K562 (cell line): ENCODE data around the gene DEPDC1B. TPM values are rescaled to one million over a fixed set of nuclear protein-coding genes. Genes with fewer than 3 reads are reported as not detected.

Source experiments
- E2F3 ChIP-seq: fragments of 250-450 bp; sonication (Bioruptor Pico); IDR thresholded peaks from 2 replicates; pipeline ENCODE4 v1.4.0; 2020; ENCODE audit warnings: mild to moderate bottlenecking
- GABPB1 ChIP-seq: sonication (generic); formaldehyde crosslinking; IDR thresholded peaks from 2 replicates; pipeline ENCODE4 v1.8.0; 2022; ENCODE audit warnings: mild to moderate bottlenecking, missing genetic modification reagents
- HDAC3 ChIP-seq: fragments of 450-650 bp; IDR thresholded peaks from 2 replicates; pipeline ENCODE4 v1.6.1; 2018; ENCODE audit warnings: borderline replicate concordance, mild to moderate bottlenecking, moderate library complexity; ENCODE audit not compliant: partially characterized antibody
- NELFE ChIP-seq: IDR thresholded peaks from 2 replicates; pipeline ENCODE4 v1.6.1; 2011; ENCODE audit warnings: mild to moderate bottlenecking; ENCODE audit not compliant: insufficient read depth, insufficient read length
- NR4A1 ChIP-seq, 2 experiments: fragments of 250-450 bp in 1 of 2; fragments of 450-650 bp in 1 of 2; sonication (Bioruptor Pico) in 1 of 2; IDR thresholded peaks; 2 replicates each; pipeline versions ENCODE4 v1.4.0 to v1.6.1; 2016 to 2020; ENCODE audit warnings: mild to moderate bottlenecking in 2 of 2, missing compliant biosample characterization in 1 of 2, missing genetic modification characterization in 1 of 2, moderate library complexity in 1 of 2
- NRF1 ChIP-seq, 2 experiments: fragments of 450-650 bp; IDR thresholded peaks in 1 of 2; conservative IDR thresholded peaks in 1 of 2; 2 replicates each; pipeline ENCODE4 v1.6.1; 2014; ENCODE audit warnings: mild to moderate bottlenecking in 2 of 2
- ZNF408 ChIP-seq: fragments of 250-450 bp; sonication (Bioruptor Pico); IDR thresholded peaks from 2 replicates; pipeline ENCODE4 v1.4.0; 2020; ENCODE audit warnings: low read depth, mild to moderate bottlenecking, moderate library complexity
- polyA plus RNA-seq, 8 experiments: library from polyadenylated mRNA; depleted of rRNA in 4 of 8; stranded (reverse) in 5 of 8; unstranded in 3 of 8; fragments of >200 nt; fragmentation: Nextera tagmentation in 2 of 8; fragmentation: Illumina TruSeq in 1 of 8; extraction: Ambion mirVana in 2 of 8; extraction: Trizol in 1 of 8; gene quantifications; 2 replicates each; pipeline versions ENCODE4 v1.2.1 to v1.2.3, GENCODE V29; 2011 to 2014; ENCODE audit warnings: inconsistent platforms in 1 of 8, missing spikeins in 1 of 8
- total RNA-seq, 7 experiments: library from RNA; depleted of rRNA in 6 of 7; stranded (reverse); fragments of >200 nt in 6 of 7; fragmentation: Illumina TruSeq in 2 of 7; extraction: Trizol in 2 of 7; gene quantifications; 2 replicates each; pipeline versions ENCODE4 v1.2.1 to v1.2.3, GENCODE V29; 2011 to 2021; ENCODE audit warnings: low replicate concordance in 1 of 7
- TF ChIP-seq, protein P1 (sequence below): fragments of 250-450 bp; sonication (Bioruptor Pico); IDR thresholded peaks from 2 replicates; pipeline ENCODE4 v1.4.0; 2020
- TF ChIP-seq, protein P2 (sequence below): sonication (generic); formaldehyde crosslinking; IDR thresholded peaks from 2 replicates; pipeline ENCODE4 v1.8.0; 2023; ENCODE audit warnings: mild to moderate bottlenecking, missing genetic modification reagents
- TF ChIP-seq, protein P3 (sequence below): fragments of 250-450 bp; sonication (Bioruptor Pico); IDR thresholded peaks from 2 replicates; pipeline ENCODE4 v1.4.0; 2020
- TF ChIP-seq, protein P4 (sequence below): fragments of 250-450 bp; sonication (Bioruptor Pico); IDR thresholded peaks from 2 replicates; pipeline ENCODE4 v1.8.0; 2022; ENCODE audit warnings: moderate library complexity, mild to moderate bottlenecking, inconsistent platforms
- TF ChIP-seq, protein P5 (sequence below): fragments of 450-650 bp; formaldehyde crosslinking; IDR thresholded peaks from 2 replicates; pipeline ENCODE4 v1.4.0; 2020; ENCODE audit warnings: mild to moderate bottlenecking, mixed read lengths
- TF ChIP-seq, protein P6 (sequence below): sonication (generic); formaldehyde crosslinking; IDR thresholded peaks from 2 replicates; pipeline ENCODE4 v1.8.0; 2022; ENCODE audit warnings: mild to moderate bottlenecking, missing genetic modification reagents

Gene DEPDC1B
- total and polyA plus RNA-seq, 9 of the 15 experiments (the other 6 are each of a cell fraction or from before 2014, with no cell fraction given), result 36.0 to 67.2 (median 44.5) TPM

DNA sequence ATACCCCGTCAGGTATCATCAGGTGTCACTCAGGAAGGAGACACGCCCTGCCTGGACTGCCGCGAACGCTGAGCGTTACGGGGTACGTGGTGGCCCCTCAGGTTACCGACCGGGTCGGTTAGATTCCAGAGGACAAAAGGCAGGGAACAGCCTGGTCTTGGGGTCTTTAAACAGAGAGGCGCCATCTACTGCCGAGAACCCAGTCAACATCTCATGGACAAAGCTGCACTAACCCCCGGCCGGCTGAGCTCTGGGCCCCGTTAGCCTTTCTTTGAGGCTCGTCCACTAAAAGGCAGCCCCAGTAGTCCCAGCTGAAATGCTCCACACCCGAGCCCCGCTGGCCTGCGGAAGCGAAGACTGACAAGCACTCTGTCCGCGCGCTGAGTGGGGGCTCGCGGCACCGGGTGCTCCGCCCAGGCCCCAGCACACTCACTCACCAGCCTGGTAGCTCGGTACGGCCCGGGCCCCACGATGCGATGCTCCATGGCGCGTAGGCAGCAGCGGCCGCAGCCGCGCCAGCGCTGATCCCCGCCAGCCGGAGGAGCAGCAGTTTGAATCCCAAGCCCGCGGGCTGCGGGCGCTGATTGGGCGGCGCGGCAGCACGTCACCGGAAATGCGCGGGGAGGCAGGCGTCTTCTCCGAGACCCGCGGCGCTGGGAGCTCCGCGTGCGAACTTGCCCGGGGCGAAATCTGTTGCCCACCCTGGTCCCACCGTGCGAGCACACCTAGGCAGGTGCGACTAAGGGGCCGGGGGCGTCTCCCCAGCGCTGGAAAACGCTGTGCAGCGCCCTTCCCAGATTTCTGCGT lies at the start of gene DEPDC1B (continued):
- TF ChIP-seq, protein P1, sequence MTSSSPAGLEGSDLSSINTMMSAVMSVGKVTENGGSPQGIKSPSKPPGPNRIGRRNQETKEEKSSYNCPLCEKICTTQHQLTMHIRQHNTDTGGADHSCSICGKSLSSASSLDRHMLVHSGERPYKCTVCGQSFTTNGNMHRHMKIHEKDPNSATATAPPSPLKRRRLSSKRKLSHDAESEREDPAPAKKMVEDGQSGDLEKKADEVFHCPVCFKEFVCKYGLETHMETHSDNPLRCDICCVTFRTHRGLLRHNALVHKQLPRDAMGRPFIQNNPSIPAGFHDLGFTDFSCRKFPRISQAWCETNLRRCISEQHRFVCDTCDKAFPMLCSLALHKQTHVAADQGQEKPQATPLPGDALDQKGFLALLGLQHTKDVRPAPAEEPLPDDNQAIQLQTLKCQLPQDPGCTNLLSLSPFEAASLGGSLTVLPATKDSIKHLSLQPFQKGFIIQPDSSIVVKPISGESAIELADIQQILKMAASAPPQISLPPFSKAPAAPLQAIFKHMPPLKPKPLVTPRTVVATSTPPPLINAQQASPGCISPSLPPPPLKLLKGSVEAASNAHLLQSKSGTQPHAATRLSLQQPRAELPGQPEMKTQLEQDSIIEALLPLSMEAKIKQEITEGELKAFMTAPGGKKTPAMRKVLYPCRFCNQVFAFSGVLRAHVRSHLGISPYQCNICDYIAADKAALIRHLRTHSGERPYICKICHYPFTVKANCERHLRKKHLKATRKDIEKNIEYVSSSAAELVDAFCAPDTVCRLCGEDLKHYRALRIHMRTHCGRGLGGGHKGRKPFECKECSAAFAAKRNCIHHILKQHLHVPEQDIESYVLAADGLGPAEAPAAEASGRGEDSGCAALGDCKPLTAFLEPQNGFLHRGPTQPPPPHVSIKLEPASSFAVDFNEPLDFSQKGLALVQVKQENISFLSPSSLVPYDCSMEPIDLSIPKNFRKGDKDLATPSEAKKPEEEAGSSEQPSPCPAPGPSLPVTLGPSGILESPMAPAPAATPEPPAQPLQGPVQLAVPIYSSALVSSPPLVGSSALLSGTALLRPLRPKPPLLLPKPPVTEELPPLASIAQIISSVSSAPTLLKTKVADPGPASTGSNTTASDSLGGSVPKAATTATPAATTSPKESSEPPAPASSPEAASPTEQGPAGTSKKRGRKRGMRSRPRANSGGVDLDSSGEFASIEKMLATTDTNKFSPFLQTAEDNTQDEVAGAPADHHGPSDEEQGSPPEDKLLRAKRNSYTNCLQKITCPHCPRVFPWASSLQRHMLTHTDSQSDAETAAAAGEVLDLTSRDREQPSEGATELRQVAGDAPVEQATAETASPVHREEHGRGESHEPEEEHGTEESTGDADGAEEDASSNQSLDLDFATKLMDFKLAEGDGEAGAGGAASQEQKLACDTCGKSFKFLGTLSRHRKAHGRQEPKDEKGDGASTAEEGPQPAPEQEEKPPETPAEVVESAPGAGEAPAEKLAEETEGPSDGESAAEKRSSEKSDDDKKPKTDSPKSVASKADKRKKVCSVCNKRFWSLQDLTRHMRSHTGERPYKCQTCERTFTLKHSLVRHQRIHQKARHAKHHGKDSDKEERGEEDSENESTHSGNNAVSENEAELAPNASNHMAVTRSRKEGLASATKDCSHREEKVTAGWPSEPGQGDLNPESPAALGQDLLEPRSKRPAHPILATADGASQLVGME (CRISPR knock-in tag), result 0 out of 2 replicates have a peak, but pooled peaks have one; percentile 57
- TF ChIP-seq, protein P2, sequence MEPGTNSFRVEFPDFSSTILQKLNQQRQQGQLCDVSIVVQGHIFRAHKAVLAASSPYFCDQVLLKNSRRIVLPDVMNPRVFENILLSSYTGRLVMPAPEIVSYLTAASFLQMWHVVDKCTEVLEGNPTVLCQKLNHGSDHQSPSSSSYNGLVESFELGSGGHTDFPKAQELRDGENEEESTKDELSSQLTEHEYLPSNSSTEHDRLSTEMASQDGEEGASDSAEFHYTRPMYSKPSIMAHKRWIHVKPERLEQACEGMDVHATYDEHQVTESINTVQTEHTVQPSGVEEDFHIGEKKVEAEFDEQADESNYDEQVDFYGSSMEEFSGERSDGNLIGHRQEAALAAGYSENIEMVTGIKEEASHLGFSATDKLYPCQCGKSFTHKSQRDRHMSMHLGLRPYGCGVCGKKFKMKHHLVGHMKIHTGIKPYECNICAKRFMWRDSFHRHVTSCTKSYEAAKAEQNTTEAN, result peak; percentile 74; the same call in 1 of the 2 replicates
- peak; percentile 83; the same call in 1 of the 2 replicates for TF ChIP-seq E2F3
- TF ChIP-seq NELFE, result peak; percentile 15
- no peak for TF ChIP-seq ZNF408
- TF ChIP-seq, protein P3, sequence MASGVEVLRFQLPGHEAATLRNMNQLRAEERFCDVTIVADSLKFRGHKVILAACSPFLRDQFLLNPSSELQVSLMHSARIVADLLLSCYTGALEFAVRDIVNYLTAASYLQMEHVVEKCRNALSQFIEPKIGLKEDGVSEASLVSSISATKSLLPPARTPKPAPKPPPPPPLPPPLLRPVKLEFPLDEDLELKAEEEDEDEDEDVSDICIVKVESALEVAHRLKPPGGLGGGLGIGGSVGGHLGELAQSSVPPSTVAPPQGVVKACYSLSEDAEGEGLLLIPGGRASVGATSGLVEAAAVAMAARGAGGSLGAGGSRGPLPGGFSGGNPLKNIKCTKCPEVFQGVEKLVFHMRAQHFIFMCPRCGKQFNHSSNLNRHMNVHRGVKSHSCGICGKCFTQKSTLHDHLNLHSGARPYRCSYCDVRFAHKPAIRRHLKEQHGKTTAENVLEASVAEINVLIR (CRISPR knock-in tag), result peak; percentile 89
- TF ChIP-seq, protein P4, sequence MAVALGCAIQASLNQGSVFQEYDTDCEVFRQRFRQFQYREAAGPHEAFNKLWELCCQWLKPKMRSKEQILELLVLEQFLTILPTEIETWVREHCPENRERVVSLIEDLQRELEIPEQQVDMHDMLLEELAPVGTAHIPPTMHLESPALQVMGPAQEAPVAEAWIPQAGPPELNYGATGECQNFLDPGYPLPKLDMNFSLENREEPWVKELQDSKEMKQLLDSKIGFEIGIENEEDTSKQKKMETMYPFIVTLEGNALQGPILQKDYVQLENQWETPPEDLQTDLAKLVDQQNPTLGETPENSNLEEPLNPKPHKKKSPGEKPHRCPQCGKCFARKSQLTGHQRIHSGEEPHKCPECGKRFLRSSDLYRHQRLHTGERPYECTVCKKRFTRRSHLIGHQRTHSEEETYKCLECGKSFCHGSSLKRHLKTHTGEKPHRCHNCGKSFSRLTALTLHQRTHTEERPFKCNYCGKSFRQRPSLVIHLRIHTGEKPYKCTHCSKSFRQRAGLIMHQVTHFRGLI (CRISPR knock-in tag), result no peak
- TF ChIP-seq, protein P5, sequence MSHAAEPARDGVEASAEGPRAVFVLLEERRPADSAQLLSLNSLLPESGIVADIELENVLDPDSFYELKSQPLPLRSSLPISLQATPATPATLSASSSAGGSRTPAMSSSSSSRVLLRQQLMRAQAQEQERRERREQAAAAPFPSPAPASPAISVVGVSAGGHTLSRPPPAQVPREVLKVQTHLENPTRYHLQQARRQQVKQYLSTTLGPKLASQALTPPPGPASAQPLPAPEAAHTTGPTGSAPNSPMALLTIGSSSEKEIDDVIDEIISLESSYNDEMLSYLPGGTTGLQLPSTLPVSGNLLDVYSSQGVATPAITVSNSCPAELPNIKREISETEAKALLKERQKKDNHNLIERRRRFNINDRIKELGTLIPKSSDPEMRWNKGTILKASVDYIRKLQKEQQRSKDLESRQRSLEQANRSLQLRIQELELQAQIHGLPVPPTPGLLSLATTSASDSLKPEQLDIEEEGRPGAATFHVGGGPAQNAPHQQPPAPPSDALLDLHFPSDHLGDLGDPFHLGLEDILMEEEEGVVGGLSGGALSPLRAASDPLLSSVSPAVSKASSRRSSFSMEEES, result no peak
- TF ChIP-seq NR4A1 (CRISPR knock-in tag; IDR thresholded peaks at IDR 0.05), result 0 out of 2 replicates have a peak, but pooled peaks have one; percentile 44
- TF ChIP-seq NR4A1 (tag; IDR thresholded peaks at IDR 0.05), result no peak
- TF ChIP-seq NRF1 (conservative IDR thresholded peaks at IDR 0.05 in 1 of 2, IDR thresholded peaks at IDR 0.05 in 1 of 2), result peak; percentile 81 to 84
- peak; percentile 96 for TF ChIP-seq GABPB1 (CRISPR knock-in tag)
- no peak for TF ChIP-seq HDAC3
- TF ChIP-seq, protein P6, sequence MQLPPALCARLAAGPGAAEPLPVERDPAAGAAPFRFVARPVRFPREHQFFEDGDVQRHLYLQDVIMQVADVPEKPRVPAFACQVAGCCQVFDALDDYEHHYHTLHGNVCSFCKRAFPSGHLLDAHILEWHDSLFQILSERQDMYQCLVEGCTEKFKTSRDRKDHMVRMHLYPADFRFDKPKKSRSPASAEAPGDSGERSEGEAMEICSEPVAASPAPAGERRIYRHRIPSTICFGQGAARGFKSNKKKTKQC, result peak; percentile 77; the same call in 1 of the 2 replicates
